HK-2 (cell line): Measurements from ENCODE around the gene NXPH1.

Source experiments
- DNase-seq: peaks from one replicate; pipeline ENCODE4 v3.0.0-alpha.2; 2018; ENCODE audit not compliant: unreplicated experiment

NXPH1 gene

GRCh38 chr7:8433477-8434289 lies at the start of gene NXPH1:
Gene NXPH1, plus strand, starts transcription at chr7:8433609.
- no peak for DNase-seq

- no peak for DNase-seq
These were observed 48.5 kb upstream of the NXPH1 start for GRCh38 chr7:8384901-8385300.

GRCh38 chr7:8386926-8387550 lies 46.4 kb upstream of the NXPH1 start:
- no peak for DNase-seq

- DNase-seq: no peak
These were observed 45.7 kb upstream of the NXPH1 start for GRCh38 chr7:8387551-8388256.

DNA sequence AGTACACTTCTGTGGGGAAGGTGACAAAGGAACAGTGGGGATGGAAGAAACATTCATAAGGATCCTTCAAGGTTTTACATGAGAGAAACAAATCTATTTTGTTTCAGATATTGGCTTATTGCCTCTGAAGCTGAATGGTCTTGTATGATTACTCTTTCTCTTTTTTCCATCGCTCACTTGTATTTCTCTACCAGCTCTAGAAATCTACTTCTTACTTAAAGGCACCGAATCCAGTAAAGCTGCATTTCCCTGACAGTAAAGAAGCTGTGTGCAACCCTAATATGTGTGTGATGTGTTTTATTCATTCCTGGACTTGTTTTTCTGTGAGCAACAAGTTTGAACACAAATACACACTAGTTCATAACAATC lies 45.2 kb upstream of the NXPH1 start:
- no peak for DNase-seq

GRCh38 chr7:8389593-8390261 lies 43.7 kb upstream of the NXPH1 start:
- DNase-seq: no peak

GRCh38 chr7:8390262-8390626 lies 43.2 kb upstream of the NXPH1 start:
- DNase-seq: no peak

- DNase-seq: no peak
These were observed 41.9 kb upstream of the NXPH1 start for GRCh38 chr7:8391353-8392062.

GRCh38 chr7:8396294-8396693 lies 37.1 kb upstream of the NXPH1 start:
- no peak for DNase-seq

DNA sequence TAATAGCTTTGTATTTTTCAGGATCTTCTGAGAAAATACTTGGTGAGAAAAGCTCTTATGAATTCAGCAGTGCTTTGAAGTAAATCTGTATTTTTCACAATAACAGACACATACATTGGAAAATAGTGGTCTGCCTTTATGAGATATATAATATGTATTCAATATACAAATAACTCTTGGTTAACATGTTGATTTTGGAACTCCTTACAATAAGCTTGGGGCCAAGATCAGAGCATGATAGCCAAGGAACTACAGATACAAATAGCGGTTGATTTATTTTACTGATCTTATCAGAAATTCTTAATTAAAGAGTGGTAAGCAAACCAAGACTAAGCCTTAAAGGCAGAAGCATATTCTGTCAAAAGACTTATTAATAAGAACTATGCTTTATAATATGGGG lies 24.5 kb upstream of the NXPH1 start:
- DNase-seq: no peak

DNA sequence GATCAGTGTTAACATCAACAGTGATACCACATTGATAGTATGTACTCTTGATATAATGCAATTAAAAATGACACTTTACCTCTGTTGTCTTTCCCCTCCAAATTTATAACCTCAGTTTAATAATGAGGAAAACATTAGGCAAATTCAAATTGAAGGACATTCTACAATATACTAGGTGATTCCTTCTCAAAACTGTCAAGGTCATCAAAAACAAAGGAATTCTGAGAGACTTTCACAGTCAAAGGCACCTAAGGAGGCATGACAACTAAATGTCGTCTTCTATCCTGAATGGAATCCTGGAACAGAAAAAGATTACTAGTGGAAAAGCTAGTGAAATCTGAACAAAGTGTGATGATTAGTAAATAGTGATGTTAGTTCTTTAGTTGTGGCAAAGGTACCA lies 22.3 kb upstream of the NXPH1 start:
- no peak for DNase-seq

DNA sequence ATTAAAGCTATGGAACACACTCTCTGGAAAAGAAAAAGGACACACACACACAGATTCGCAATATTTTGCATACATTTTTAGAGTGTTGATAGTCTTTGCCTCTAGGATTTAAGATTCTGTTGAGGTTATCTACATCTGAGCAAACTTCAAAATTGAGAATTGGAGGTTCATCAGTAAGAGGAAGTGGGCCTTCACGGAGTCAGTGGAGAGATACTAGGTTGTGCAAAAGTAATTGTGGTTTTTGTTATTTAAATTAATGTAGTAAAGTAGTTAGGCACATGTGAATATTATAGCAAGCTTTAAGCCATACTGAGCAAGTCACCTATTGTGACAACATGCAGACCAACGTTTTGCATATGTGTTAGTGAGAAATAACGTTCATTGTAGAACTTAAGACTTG lies 19.8 kb upstream of the NXPH1 start:
- DNase-seq: no peak

DNA sequence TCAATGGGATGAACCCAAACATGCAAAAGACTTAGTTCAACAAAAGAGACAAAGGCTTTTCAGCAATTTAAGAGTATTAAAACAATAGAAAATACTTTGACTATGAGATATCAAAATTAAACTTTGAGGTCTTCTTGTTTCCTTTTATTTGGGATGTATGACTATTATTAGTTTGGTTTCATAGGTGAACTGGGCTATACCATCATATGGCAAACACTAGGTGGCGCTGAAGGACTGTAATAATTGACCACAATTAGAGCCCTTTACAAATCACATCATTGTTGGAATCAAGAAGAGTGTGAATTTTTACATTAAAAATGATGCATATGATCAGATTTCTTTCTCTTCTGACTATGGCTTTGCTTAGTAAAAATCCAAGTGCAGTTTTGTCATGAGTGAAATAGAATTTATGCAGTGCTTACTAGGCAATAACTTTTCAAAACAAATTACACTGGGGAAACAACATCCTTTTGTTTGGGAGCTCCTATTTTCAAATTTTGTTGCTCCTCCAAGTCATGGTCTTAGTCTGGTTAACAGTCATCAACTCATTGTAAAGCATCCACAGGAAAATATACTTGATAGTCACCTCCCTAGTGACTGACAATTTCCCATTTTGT lies 14.7 kb upstream of the NXPH1 start:
- no peak for DNase-seq

GRCh38 chr7:8422177-8422576 lies 11.2 kb upstream of the NXPH1 start:
- DNase-seq: no peak

GRCh38 chr7:8423057-8423456 lies 10.4 kb upstream of the NXPH1 start:
- no peak for DNase-seq

DNA sequence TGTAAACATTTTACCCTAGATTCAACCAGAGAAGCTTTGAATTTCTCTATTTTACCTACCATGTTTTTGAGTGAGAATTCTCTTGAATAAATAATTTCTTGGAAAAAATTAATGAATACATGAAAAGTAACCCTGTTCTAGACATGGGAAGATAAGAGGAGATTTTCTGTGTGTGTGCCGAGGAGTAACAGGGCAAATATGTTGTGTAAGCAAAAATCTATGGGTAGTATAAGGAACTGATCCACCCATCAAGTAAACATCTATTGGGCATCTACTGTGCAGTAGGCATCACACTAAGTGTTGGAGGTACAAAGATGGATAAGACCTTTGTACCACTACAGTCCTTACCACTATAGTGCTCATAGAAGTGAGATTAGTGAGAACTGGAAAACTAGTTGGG lies 8.2 kb upstream of the NXPH1 start:
- DNase-seq: no peak

DNA sequence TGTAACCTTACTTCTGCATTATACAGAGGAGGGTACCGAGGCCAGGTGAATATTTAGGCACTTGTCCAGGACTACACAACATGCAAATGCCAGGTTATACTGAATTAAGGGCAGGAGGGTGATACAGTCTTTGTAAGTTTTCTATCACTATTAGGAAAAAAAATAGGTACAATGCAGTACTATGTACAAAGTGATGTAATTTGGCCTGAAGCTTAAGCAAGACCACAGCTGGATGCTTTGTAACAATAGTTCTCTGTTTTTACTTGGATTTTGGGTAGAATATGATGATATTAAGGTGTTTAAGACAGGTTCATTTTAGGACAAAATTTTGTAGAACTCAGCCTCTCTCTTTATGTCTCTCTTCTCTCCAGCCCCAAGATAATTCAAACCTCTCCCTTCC lies 2.8 kb upstream of the NXPH1 start:
- no peak for DNase-seq

DNA sequence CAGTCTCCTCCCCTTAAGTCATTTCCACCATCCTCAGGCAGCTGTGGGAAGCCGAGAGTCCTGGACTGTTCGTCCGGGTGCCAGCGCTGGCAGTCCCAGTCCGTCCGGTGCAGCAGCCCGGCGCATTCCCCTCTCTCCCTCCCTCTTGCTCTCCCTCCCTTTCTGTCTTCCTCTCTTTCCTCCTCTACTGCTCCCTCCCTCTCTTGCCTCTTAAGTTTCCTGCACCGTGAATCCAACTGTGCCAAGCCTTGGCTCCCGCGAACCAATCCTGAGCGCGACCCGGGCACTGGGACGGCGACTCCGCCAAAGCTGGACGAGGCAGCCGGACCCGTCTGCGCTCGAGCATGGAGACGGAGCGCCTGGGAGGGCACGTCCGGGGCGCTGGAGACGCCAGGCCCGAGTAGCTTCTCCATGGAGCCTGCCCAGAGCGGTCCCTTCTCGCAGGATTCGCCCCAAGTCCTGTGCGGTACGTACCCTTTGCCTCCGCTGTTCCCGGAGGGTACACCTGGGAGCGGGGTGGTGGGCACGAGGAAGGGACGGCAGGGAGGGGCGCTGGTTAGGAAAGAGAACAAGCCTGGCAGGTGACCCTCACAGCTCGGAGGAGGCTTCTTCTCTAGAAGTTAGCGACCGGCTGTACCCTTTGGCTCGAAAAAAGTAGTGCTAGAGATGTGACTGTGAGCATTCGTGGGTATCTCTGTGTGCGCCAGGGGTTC lies 1.0 kb downstream of the NXPH1 start:
- DNase-seq: no peak

DNA sequence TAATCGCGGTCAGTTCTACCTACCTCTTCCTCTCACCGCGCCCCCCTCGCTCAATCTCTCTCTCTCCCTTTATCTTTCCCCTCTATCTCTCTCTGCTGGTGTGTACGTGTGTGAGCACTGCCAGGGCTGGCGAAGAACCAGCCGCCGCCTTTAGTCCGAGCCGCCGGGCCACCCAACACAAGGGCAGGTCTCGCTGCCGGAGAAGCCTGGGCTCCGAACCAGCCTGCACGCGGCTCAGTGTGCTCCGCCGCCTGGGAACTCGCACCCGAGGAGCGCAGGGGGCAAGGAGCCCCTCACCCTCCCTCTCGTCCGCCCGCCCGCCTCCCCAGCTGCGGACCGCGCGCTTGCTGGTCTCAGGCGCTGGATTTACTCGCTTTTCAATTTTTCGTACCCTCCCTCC lies 1.7 kb downstream of the NXPH1 start:
- DNase-seq: no peak

- no peak for DNase-seq
These were observed 2.5 kb downstream of the NXPH1 start for GRCh38 chr7:8435590-8436545.
